ENCODE data around the gene RAMP3.

Gene RAMP3

GRCh38 chr7:45216181-45216580 is 58.6 kb downstream of the RAMP3 start:
- TF ChIP-seq CTCF (conservative IDR thresholded peaks at IDR 0.05; ENCODE audit: low read depth, low read length) = no peak
- H4K20me1 ChIP-seq (ENCODE audit: insufficient read depth) = no peaks in the 10 kb centered on the region
- H3K9ac ChIP-seq = no peak overlapping the region
- no peaks in the 10 kb centered on the region for H3K36me3 ChIP-seq (ENCODE audit: insufficient read depth)
- no peak overlapping the region for H3K4me2 ChIP-seq
- no peak overlapping the region for H3K4me3 ChIP-seq (IDR thresholded peaks at IDR 0.05; ENCODE audit: insufficient read depth, low read depth, low read length)
- no peaks in the 10 kb centered on the region for H3K4me1 ChIP-seq (ENCODE audit: low read depth, poor library complexity, severe bottlenecking)
- H3K27ac ChIP-seq = no peak overlapping the region
- H2AFZ ChIP-seq (ENCODE audit: low read depth) = no peak overlapping the region
- H3K79me2 ChIP-seq (ENCODE audit: insufficient read depth, low read depth) = no peaks in the 10 kb centered on the region
- H3K27me3 ChIP-seq (ENCODE audit: insufficient read depth, low read depth) = no peaks in the 10 kb centered on the region

DNA sequence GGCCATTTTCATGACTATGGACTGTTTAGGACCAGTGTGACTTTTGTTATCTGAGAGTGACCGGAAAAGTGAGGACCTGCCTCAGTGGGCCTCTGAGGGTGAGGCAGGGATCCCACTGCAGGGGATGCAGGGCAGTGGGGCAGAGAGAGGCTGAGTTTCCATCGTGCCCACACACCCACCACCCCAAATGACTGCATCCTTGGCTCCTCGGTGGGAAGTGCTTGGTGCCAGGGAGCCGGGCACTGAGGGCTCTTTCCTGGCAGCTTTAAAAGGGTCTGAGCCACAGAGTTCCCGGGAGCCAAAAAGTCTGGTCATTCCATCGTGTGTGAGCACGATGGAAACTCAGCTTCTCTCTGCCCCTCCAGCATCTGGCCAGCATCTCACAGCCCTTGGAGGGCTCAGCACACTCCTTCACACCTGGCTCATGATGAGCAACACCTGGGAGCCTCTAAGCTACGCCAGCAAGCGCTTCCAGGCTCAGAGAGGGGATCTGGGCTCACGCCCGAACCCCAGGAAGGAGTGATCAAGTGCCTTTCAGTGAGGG is 59.1 kb downstream of the RAMP3 start:
- H3K36me3 ChIP-seq (ENCODE audit: insufficient read depth) = no peaks in the 10 kb centered on the region
- no peak overlapping the region for H2AFZ ChIP-seq (ENCODE audit: low read depth)
- H3K4me2 ChIP-seq = no peak overlapping the region
- TF ChIP-seq CTCF (conservative IDR thresholded peaks at IDR 0.05; ENCODE audit: low read depth, low read length) = no peak
- H3K27ac ChIP-seq = no peak overlapping the region
- no peak overlapping the region for H3K9ac ChIP-seq
- H4K20me1 ChIP-seq (ENCODE audit: insufficient read depth) = no peaks in the 10 kb centered on the region
- no peak overlapping the region for H3K4me3 ChIP-seq (IDR thresholded peaks at IDR 0.05; ENCODE audit: insufficient read depth, low read depth, low read length)
- no peaks in the 10 kb centered on the region for H3K27me3 ChIP-seq (ENCODE audit: insufficient read depth, low read depth)
- H3K79me2 ChIP-seq (ENCODE audit: insufficient read depth, low read depth) = no peaks in the 10 kb centered on the region
- no peaks in the 10 kb centered on the region for H3K4me1 ChIP-seq (ENCODE audit: low read depth, poor library complexity, severe bottlenecking)

DNA sequence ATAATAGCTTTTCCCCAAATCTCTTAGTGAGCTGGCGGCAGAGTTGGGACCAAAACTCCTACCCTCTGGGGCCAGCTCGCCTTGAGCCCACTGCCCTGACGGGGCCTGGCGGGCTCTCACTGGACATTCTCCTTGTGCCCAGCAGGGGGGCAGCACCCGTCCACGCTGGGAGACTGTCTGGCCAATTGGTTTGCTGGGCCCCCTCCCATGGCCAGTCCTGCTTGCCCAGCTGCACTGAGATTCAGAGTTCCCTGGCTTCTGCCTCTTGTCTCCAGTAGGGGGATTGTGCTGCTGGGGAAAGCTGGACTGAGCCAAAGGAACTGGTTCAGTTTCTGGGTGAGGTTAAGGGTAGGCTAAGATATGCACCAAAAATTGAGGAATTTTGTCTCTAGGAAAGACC is 59.8 kb downstream of the RAMP3 start:
- H2AFZ ChIP-seq (ENCODE audit: low read depth) = no peak overlapping the region
- no peak overlapping the region for H3K4me3 ChIP-seq (IDR thresholded peaks at IDR 0.05; ENCODE audit: insufficient read depth, low read depth, low read length)
- no peaks in the 10 kb centered on the region for H3K4me1 ChIP-seq (ENCODE audit: low read depth, poor library complexity, severe bottlenecking)
- no peaks in the 10 kb centered on the region for H3K79me2 ChIP-seq (ENCODE audit: insufficient read depth, low read depth)
- no peaks in the 10 kb centered on the region for H3K27me3 ChIP-seq (ENCODE audit: insufficient read depth, low read depth)
- H3K27ac ChIP-seq = no peak overlapping the region
- H4K20me1 ChIP-seq (ENCODE audit: insufficient read depth) = no peaks in the 10 kb centered on the region
- H3K9ac ChIP-seq = no peak overlapping the region
- no peak overlapping the region for H3K4me2 ChIP-seq
- TF ChIP-seq CTCF (conservative IDR thresholded peaks at IDR 0.05; ENCODE audit: low read depth, low read length) = no peak
- no peaks in the 10 kb centered on the region for H3K36me3 ChIP-seq (ENCODE audit: insufficient read depth)

- H3K27me3 ChIP-seq (ENCODE audit: insufficient read depth, low read depth) = no peaks in the 10 kb centered on the region
These were observed 61.5 kb downstream of the RAMP3 start for GRCh38 chr7:45219130-45219529.

More at GRCh38 chr7:45219130-45219529, 61.5 kb downstream of the RAMP3 start:
- Histone ChIP-seq H3K27ac (no peak overlapping the region), H3K36me3 (ENCODE audit: insufficient read depth) (no peaks in the 10 kb centered on the region), H3K4me3 (IDR thresholded peaks at IDR 0.05; ENCODE audit: insufficient read depth, low read depth, low read length) (no peak overlapping the region), H3K4me2 (no peak overlapping the region), H3K4me1 (ENCODE audit: low read depth, poor library complexity, severe bottlenecking) (no peaks in the 10 kb centered on the region), H3K9ac (no peak overlapping the region), H2AFZ (ENCODE audit: low read depth) (no peak overlapping the region), H4K20me1 (ENCODE audit: insufficient read depth) (no peaks in the 10 kb centered on the region), H3K79me2 (ENCODE audit: insufficient read depth, low read depth) (no peaks in the 10 kb centered on the region)
- TF ChIP-seq CTCF (conservative IDR thresholded peaks at IDR 0.05; ENCODE audit: low read depth, low read length) = no peak
